Heart right ventricle (tissue), 16 donors: ENCODE measurements around the gene HAPSTR1. TPM values are rescaled to one million over a fixed set of nuclear protein-coding genes. Genes with fewer than 3 reads are reported as not detected.
A peak's percentile ranks its signal among the peaks of the same experiment; 100 is the strongest.

ENCODE experiments used
- ATAC-seq, 8 donors: fragments of 200-7000 bp; cut with Tn5 transposase; one replicate each; pipeline ENCODE4 v1.9.1; 2020; ENCODE audit warnings: mild to moderate bottlenecking in 8 of 8, moderate library complexity in 8 of 8, moderate number of reproducible peaks in 1 of 8
- DNase-seq, 2 donors: peaks; one replicate each; pipeline ENCODE4 v3.0.0-alpha.2; 2020
- H3K27ac ChIP-seq, 10 donors: fragments of 200-600 bp; sonication (generic) in 2 of 10; one replicate each; pipeline versions ENCODE4 v1.5.0 to v1.8.0; 2020 to 2022; ENCODE audit warnings: mild to moderate bottlenecking in 3 of 10
- H3K27me3 ChIP-seq, 7 donors: fragments of 200-600 bp; one replicate each; pipeline ENCODE4 v1.8.0; 2021 to 2022; ENCODE audit warnings: mild to moderate bottlenecking in 2 of 7
- H3K36me3 ChIP-seq, 9 donors: fragments of 200-600 bp; sonication (generic) in 1 of 9; one replicate each; pipeline versions ENCODE4 v1.5.0 to v1.8.0; 2020 to 2022; ENCODE audit warnings: mild to moderate bottlenecking in 2 of 9
- H3K4me1 ChIP-seq, 9 donors: fragments of 200-600 bp; sonication (generic) in 1 of 9; one replicate each; pipeline versions ENCODE4 v1.5.0 to v1.8.0; 2020 to 2022; ENCODE audit warnings: mild to moderate bottlenecking in 4 of 9
- H3K4me3 ChIP-seq, 10 donors: fragments of 200-600 bp; sonication (generic) in 2 of 10; one replicate each; pipeline versions ENCODE4 v1.5.0 to v1.8.0; 2020 to 2022; ENCODE audit warnings: mild to moderate bottlenecking in 7 of 10, moderate library complexity in 2 of 10
- H3K9me3 ChIP-seq, 11 donors: fragments of 200-600 bp in 10 of 11; sonication (generic) in 2 of 11; one replicate each; pipeline versions ENCODE4 v1.5.0 to v1.8.0; 2013 to 2022; ENCODE audit warnings: mild to moderate bottlenecking in 2 of 11, control low read depth in 1 of 11, moderate library complexity in 1 of 11
- CTCF ChIP-seq, 9 donors: fragments of 200-600 bp; sonication (generic) in 2 of 9; IDR thresholded peaks; one replicate each; pipeline versions ENCODE4 v1.5.0 to v1.8.0; 2021 to 2022; ENCODE audit warnings: antibody characterized with exemption in 9 of 9, mild to moderate bottlenecking in 5 of 9, moderate library complexity in 1 of 9
- WGBS, 2 donors: extraction: QIAGEN DNeasy Blood & Tissue Kit; methylation state at CpG; one replicate each; pipeline ENCODE4 v1.1.7; 2013; ENCODE audit warnings: inconsistent platforms in 1 of 2; 5-methylcytosine and 5-hydroxymethylcytosine counted together
- intact Hi-C, 10 donors: fragments of 100-400 bp; cut with DNase I; formaldehyde crosslinking; loops; one replicate each; pipeline versions ENCODE4 v1.11.1 to v1.14.2; 2022
- polyA plus RNA-seq, 2 donors: library from polyadenylated mRNA; stranded (reverse); fragments of 200-250 nt; gene quantifications; one replicate each; pipeline ENCODE4 v1.2.3, GENCODE V29; 2013
- total RNA-seq, 10 donors: library from RNA; stranded (reverse); fragmentation: NEBNext Ultra II Directional in 3 of 10; extraction: Animal tissue kit (Norgen Biotek cat#: 25700) in 3 of 10; gene quantifications; one replicate each; pipeline versions ENCODE4 v1.2.1 to v1.2.4, GENCODE V29; 2021 to 2023
- donor health status: Arrhythmogenic right ventricular cardiomyopathy.
- donor health status: ischemic (EF 13 %, LVEDD 7.1; RV severe dilation, severe dysfunction).
- donor health status: healthy with polysubstance abuse.
- donor health status: DM: no; HTN: yes; CAD: no.
- donor health status: DM: no; HTN: no; CAD: no.
- donor health status: ischemic (EF 25% LVEDD 6.9; RV normal size, moderate dysfunction).
- donor health status: ischemic (EF 25% LVEDD 5.7; RV mildly dilated, moderate dysfunction).
- donor health status: healthy.
- donor health status: DM: yes; HTN: yes; CAD: no.
- donor health status: Ischemic cardiomyopathy.
- donor health status: ischemic (EF 35%, LVEDD 5.7; RV mildly dilated, moderate dysfunction).
- donor health status: nonischemic (EF 11% LVEDD 7.7; RV severe dilation, severe dysfunction).
- donor health status: DM: yes; HTN: yes; CAD: no.
- donor health status: PGD.
- donor health status: ischemic (EF 29% LVEDD 5.4; RV normal size, mild dysfunction).
- donor health status: nonischemic (EF 23%, LVEDD 6.1; RV moderate dilation, normal function).

The HAPSTR1 gene
- total and polyA plus RNA-seq, 12 donors, result 10.2 to 74.7 (median 63.7) TPM

- no peaks in the 10 kb centered on the region for H3K27me3 ChIP-seq
- peak overlapping the region in 1 of 10 donors; percentile 21 for H3K27ac ChIP-seq
- intact Hi-C loops, result loop anchor here in 1 of 10 donors (10.0 kb wide), 1 partner anchor 190 kb away; no protein-coding TSS in a partner anchor
- DNase-seq (no peak), ATAC-seq (no peak)
- H3K36me3 ChIP-seq, result peaks cover 0 to 50% (median 10%) of the 10 kb centered on the region in 9 donors
- WGBS, 2 donors, result 93 to 95% methylated on average over 7 of the region's 7 CpGs
- H3K4me1 ChIP-seq, result peaks cover 6 to 90% (median 51%) of the 10 kb centered on the region in 9 donors
- no peak for TF ChIP-seq CTCF (IDR thresholded peaks at IDR 0.05)
- H3K9me3 ChIP-seq, result no peaks in the 10 kb centered on the region
- no peak overlapping the region for H3K4me3 ChIP-seq
Observed at GRCh38 chr16:9124444-9124843, 33.0 kb downstream of the HAPSTR1 start.

DNA sequence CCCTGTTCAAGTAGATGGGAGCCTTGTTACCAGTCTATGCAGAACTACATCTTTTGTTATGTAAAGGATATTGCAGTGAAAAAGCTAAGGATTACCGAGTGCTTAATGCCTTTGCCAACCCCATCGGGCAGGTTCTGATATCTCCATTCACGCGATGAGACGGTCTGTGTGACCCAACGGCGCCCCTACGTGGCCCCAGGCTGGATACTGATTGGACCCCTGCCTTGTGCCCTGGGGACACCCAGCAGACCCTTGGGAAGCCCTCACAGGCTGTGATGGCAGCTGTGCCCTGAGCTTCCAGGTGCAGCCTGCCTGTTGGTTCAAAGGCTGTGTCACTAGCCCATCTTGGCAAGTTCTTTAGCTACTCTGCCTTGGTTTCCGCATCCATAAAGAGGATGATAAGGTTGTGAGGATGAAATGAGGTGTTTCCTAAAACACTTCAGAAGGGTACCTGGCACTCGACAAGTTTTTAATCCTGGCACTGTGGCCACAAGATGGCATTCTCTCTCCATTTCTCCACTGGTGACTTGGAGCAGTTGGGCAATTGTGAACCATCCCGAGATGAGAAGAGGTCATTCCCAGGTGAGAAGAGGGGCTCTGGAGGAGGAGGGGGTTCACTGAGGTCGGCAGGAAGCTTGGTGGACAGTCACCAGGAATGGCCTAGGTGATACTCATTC is 33.6 kb downstream of the HAPSTR1 start:
- Histone ChIP-seq H3K9me3 (no peaks in the 10 kb centered on the region), H3K4me1 (peaks cover 6 to 84% (median 45%) of the 10 kb centered on the region in 9 donors), H3K4me3 (no peak overlapping the region), H3K27ac (peak overlapping the region in 1 of 10 donors; percentile 24), H3K27me3 (no peaks in the 10 kb centered on the region), H3K36me3 (peaks cover 0 to 49% (median 10%) of the 10 kb centered on the region in 9 donors)
- DNase-seq, result no peak
- no peak for ATAC-seq
- intact Hi-C loops, result loop anchor here in 1 of 10 donors (10.0 kb wide), 1 partner anchor 190 kb away; no protein-coding TSS in a partner anchor
- WGBS, 2 donors, result 61 to 72% methylated on average over 12 of the region's 12 CpGs
- peak in 1 of 9 donors; percentile 4 for TF ChIP-seq CTCF (IDR thresholded peaks at IDR 0.05)

DNA sequence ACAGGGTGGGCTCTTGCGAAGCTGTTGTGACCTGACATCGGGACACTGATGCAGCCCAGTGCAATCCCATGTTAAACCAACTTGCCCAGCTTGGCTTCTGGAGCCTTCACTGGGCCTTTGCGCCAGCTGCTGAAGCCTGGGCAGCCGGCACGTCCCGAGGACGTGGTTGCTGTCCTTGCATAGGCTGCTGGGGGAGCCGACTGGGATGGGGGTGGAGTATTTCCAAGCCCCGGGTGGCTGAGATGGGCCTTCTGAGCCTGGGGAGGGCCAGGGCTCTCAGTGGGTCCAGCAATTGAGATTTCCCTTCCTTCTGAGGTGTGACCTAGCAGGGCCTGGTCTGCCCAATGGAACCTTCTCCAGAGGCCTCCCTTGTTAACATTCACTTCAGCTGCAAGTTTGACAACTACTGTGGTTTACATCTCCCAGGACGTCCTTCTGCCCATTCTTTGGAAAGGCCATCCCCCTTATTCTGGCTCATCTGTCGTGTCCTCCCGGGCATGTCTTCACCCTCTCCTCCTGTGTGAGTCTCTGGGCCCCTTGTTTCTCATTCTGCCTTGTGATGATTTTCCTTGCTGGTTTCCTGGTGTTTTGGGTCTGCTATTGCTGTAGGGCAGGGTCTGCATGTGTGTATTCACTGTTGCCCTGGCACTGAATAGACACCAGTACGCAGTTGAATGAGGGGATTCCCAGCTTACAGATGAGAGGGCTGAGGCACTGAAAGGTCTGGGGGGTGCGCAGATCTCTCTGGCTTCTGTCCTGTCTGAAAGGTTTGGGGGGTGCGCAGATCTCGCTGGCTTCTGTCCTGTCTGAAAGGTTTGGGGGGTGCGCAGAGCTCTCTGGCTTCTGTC is 34.4 kb downstream of the HAPSTR1 start:
- intact Hi-C loops, result loop anchor here in 1 of 10 donors (10.0 kb wide), 1 partner anchor 191 kb away; no protein-coding TSS in a partner anchor
- no peaks in the 10 kb centered on the region for H3K27me3 ChIP-seq
- H3K9me3 ChIP-seq, result no peaks in the 10 kb centered on the region
- H3K27ac ChIP-seq, result peak overlapping the region in 2 of 10 donors; percentile 6 to 24
- no peak for ATAC-seq
- no peak for DNase-seq
- H3K36me3 ChIP-seq, result peaks cover 0 to 46% (median 10%) of the 10 kb centered on the region in 9 donors
- H3K4me1 ChIP-seq, result peaks cover 6 to 77% (median 41%) of the 10 kb centered on the region in 9 donors
- no peak for TF ChIP-seq CTCF (IDR thresholded peaks at IDR 0.05)
- 81 to 85% methylated on average over 17 of the region's 17 CpGs for WGBS, 2 donors
- no peak overlapping the region for H3K4me3 ChIP-seq

GRCh38 chr16:9126609-9127008 is 35.2 kb downstream of the HAPSTR1 start:
- no peaks in the 10 kb centered on the region for H3K27me3 ChIP-seq
- peaks cover 6 to 69% (median 36%) of the 10 kb centered on the region in 9 donors for H3K4me1 ChIP-seq
- peaks cover 0 to 39% (median 8%) of the 10 kb centered on the region in 9 donors for H3K36me3 ChIP-seq
- H3K4me3 ChIP-seq, result no peak overlapping the region
- ATAC-seq (no peak), DNase-seq (no peak)
- intact Hi-C loops, result loop anchor here in 1 of 10 donors (10.0 kb wide), 1 partner anchor 192 kb away; no protein-coding TSS in a partner anchor
- WGBS, 2 donors, result 92 to 96% methylated on average over 2 of the region's 2 CpGs
- H3K27ac ChIP-seq, result peak overlapping the region in 3 of 10 donors; percentile 56 to 80 (median 75)
- no peaks in the 10 kb centered on the region for H3K9me3 ChIP-seq
- TF ChIP-seq CTCF (IDR thresholded peaks at IDR 0.05), result no peak
